Neural cell (in vitro differentiated cells): ENCODE data around the gene IPO9. TPM values are rescaled to one million over a fixed set of nuclear protein-coding genes. Genes with fewer than 3 reads are reported as not detected.

ENCODE experiments used
- H2AFZ ChIP-seq: fragments of 200-600, 300-800 bp; sonication (generic), shearing (Covaris generic); 2 replicates; pipeline ENCODE4 v1.6.0; 2014; ENCODE audit warnings: low read depth, mild to moderate bottlenecking, antibody characterized with exemption, low read length, moderate library complexity
- H3F3A ChIP-seq: fragments of 200-600 bp; shearing (Covaris generic); 2 replicates; pipeline ENCODE4 v1.6.1; 2016; ENCODE audit warnings: mild to moderate bottlenecking, moderate library complexity, mixed read lengths, antibody characterized with exemption, low read length; ENCODE audit not compliant: insufficient read depth, poor library complexity, severe bottlenecking
- H3K27ac ChIP-seq: fragments of 200-600, 300-800 bp; sonication (generic), shearing (Covaris generic); 2 replicates; pipeline ENCODE4 v1.5.1; 2014; ENCODE audit warnings: mild to moderate bottlenecking, low read length, moderate library complexity
- H3K27me3 ChIP-seq: fragments of 300-800, 200-600 bp; sonication (generic), shearing (Covaris generic); 2 replicates; pipeline ENCODE4 v1.6.0; 2014; ENCODE audit warnings: mild to moderate bottlenecking, low read depth, low read length, moderate library complexity; ENCODE audit not compliant: insufficient read depth
- H3K36me3 ChIP-seq: fragments of 300-800, 200-600 bp; sonication (generic), shearing (Covaris generic); 2 replicates; pipeline ENCODE4 v1.5.1; 2014; ENCODE audit warnings: mild to moderate bottlenecking, antibody characterized with exemption, low read length, moderate library complexity; ENCODE audit not compliant: insufficient read depth
- H3K4me2 ChIP-seq: fragments of 300-800, 200-600 bp; sonication (generic), shearing (Covaris generic); 2 replicates; pipeline ENCODE4 v1.6.0; 2014; ENCODE audit warnings: mild to moderate bottlenecking, low read length
- H3K4me3 ChIP-seq: fragments of 300-800, 200-600 bp; sonication (generic), shearing (Covaris generic); 2 replicates; pipeline ENCODE4 v1.5.1; 2014; ENCODE audit warnings: mild to moderate bottlenecking, low read length, moderate library complexity
- H3K79me2 ChIP-seq: fragments of 200-600 bp; shearing (Covaris generic); replicated peaks from 2 replicates; pipeline ENCODE4 v1.6.0; 2014; ENCODE audit warnings: mild to moderate bottlenecking, low read length, moderate library complexity; ENCODE audit not compliant: insufficient read depth
- H3K9ac ChIP-seq: fragments of 300-800, 200-600 bp; sonication (generic), shearing (Covaris generic); 2 replicates; pipeline ENCODE4 v1.6.1; 2016; ENCODE audit warnings: mild to moderate bottlenecking, low read length, mixed read lengths
- H3K9me2 ChIP-seq: fragments of 200-600 bp; shearing (Covaris generic); 2 replicates; pipeline ENCODE4 v1.6.1; 2016; ENCODE audit warnings: mild to moderate bottlenecking, low read length, mixed read lengths; ENCODE audit not compliant: insufficient read depth
- H3K9me3 ChIP-seq: fragments of 200-600, 300-800 bp; sonication (generic), shearing (Covaris generic); 2 replicates; pipeline ENCODE4 v1.6.1; 2016; ENCODE audit warnings: mild to moderate bottlenecking, mixed run types, low read length, moderate library complexity, mixed read lengths
- H4K20me1 ChIP-seq: fragments of 200-600 bp; shearing (Covaris generic); 2 replicates; pipeline ENCODE4 v1.6.1; 2016; ENCODE audit warnings: mild to moderate bottlenecking, mixed run types; ENCODE audit not compliant: insufficient read depth
- CTCF ChIP-seq: fragments of 450-650 bp; IDR thresholded peaks from 2 replicates; pipeline ENCODE4 v1.5.1; 2014; ENCODE audit warnings: antibody characterized with exemption, mild to moderate bottlenecking, moderate library complexity; ENCODE audit not compliant: poor library complexity, severe bottlenecking
- EP300 ChIP-seq: fragments of 450-650 bp; conservative IDR thresholded peaks from 2 replicates; pipeline ENCODE4 v1.6.1; 2014; ENCODE audit warnings: antibody characterized with exemption, mild to moderate bottlenecking, moderate library complexity; ENCODE audit not compliant: poor library complexity, severe bottlenecking
- EZH2 ChIP-seq: fragments of 200-600, 300-800 bp; shearing (Covaris generic), sonication (generic); IDR thresholded peaks from 2 replicates; pipeline ENCODE4 v1.6.1; 2014; ENCODE audit warnings: antibody characterized with exemption, low read length, borderline replicate concordance, mild to moderate bottlenecking; ENCODE audit not compliant: insufficient read depth, poor library complexity, severe bottlenecking
- MXI1 ChIP-seq: fragments of 450-650 bp; conservative IDR thresholded peaks from 2 replicates; pipeline ENCODE4 v1.6.1; 2014; ENCODE audit warnings: antibody characterized with exemption, mild to moderate bottlenecking; ENCODE audit not compliant: poor library complexity, severe bottlenecking
- POLR2AphosphoS5 ChIP-seq: IDR thresholded peaks from 2 replicates; pipeline ENCODE4 v1.6.1; 2012
- RAD21 ChIP-seq: fragments of 450-650 bp; conservative IDR thresholded peaks from 2 replicates; pipeline ENCODE4 v1.6.1; 2014; ENCODE audit warnings: antibody characterized with exemption, mild to moderate bottlenecking, moderate library complexity
- REST ChIP-seq: IDR thresholded peaks from 2 replicates; pipeline ENCODE4 v1.6.1; 2012; ENCODE audit warnings: borderline replicate concordance
- SMC3 ChIP-seq: fragments of 450-650 bp; conservative IDR thresholded peaks from 2 replicates; pipeline ENCODE4 v1.6.1; 2014; ENCODE audit warnings: antibody characterized with exemption, mild to moderate bottlenecking, moderate library complexity; ENCODE audit not compliant: poor library complexity
- TAF1 ChIP-seq: IDR thresholded peaks from 2 replicates; pipeline ENCODE4 v1.6.1; 2012; ENCODE audit warnings: low read depth
- polyA plus RNA-seq: library from polyadenylated mRNA; depleted of rRNA; stranded (reverse); fragments of >200 nt; gene quantifications from 2 replicates; pipeline ENCODE4 v1.2.3, GENCODE V29; 2014

The IPO9 gene
- polyA plus RNA-seq, 1 donor from 2014 or later, result 45.0 TPM

GRCh38 chr1:201840490-201840889 is 11.5 kb downstream of the IPO9 start:
- Histone ChIP-seq H3K9me2 (no peaks in the 10 kb centered on the region), H3F3A (no peaks in the 10 kb centered on the region), H3K27ac (no peak overlapping the region), H3K36me3 (no peaks in the 10 kb centered on the region), H3K27me3 (no peaks in the 10 kb centered on the region), H3K79me2 (peaks cover 90% of the 10 kb centered on the region), H4K20me1 (peaks cover 3% of the 10 kb centered on the region), H3K9ac (no peak overlapping the region), H3K4me2 (no peak overlapping the region), H3K4me3 (no peak overlapping the region), H3K9me3 (no peaks in the 10 kb centered on the region), H2AFZ (no peak overlapping the region)
- TF ChIP-seq MXI1 (no peak), CTCF (no peak), RAD21 (no peak), POLR2AphosphoS5 (no peak)

GRCh38 chr1:201841265-201841912 is 12.4 kb downstream of the IPO9 start:
- Histone ChIP-seq H3K79me2 (peaks cover 90% of the 10 kb centered on the region), H3K4me2 (no peak overlapping the region), H3K27me3 (no peaks in the 10 kb centered on the region), H3K27ac (no peak overlapping the region), H4K20me1 (peaks cover 3% of the 10 kb centered on the region), H3K9ac (no peak overlapping the region), H3K9me3 (no peaks in the 10 kb centered on the region), H3K36me3 (no peaks in the 10 kb centered on the region), H2AFZ (no peak overlapping the region), H3F3A (no peaks in the 10 kb centered on the region), H3K4me3 (no peak overlapping the region), H3K9me2 (no peaks in the 10 kb centered on the region)
- TF ChIP-seq TAF1 (no peak), MXI1 (no peak), POLR2AphosphoS5 (no peak), RAD21 (no peak), REST (no peak), EZH2 (no peak), CTCF (no peak), SMC3 (no peak), EP300 (no peak)
